ENCODE results near the gene DUSP15.

DUSP15 gene

GRCh38 chr20:31859266-31859997 lies 10.9 kb downstream of the DUSP15 start:
- WGBS: 86% methylated on average over 5 of the region's 5 CpGs
- H2BK5ac ChIP-seq (ENCODE audit: low read depth, low read length, poor library complexity, severe bottlenecking): no peak overlapping the region
- no peak overlapping the region for H3K9ac ChIP-seq (ENCODE audit: low read length)
- peaks cover 95 to 96% of the 10 kb centered on the region in 2 experiments for H3K27me3 ChIP-seq (ENCODE audit: control insufficient read depth in 1 of 2, insufficient read depth in 1 of 2, low read length in 2 of 2)
- H2BK12ac ChIP-seq (ENCODE audit: low read length in 2 of 2): no peak overlapping the region
- H2BK15ac ChIP-seq (ENCODE audit: low read depth, poor library complexity, severe bottlenecking): no peak overlapping the region
- H3K79me1 ChIP-seq (replicated peaks; ENCODE audit: low read length, poor library complexity, severe bottlenecking): no peaks in the 10 kb centered on the region
- H3K4ac ChIP-seq (ENCODE audit: low read depth in 1 of 2, low read length in 2 of 2): no peak overlapping the region
- no peak overlapping the region for H3K18ac ChIP-seq (ENCODE audit: low read depth in 1 of 2, low read length in 2 of 2)
- H3K4me2 ChIP-seq (ENCODE audit: low read length, poor library complexity, severe bottlenecking): no peak overlapping the region
- H2AFZ ChIP-seq (ENCODE audit: low read depth, low read length): no peak overlapping the region
- H3K36me3 ChIP-seq (ENCODE audit: control insufficient read depth in 1 of 2, insufficient read depth in 2 of 2, low read depth in 1 of 2, low read length in 2 of 2): no peaks in the 10 kb centered on the region
- no peaks in the 10 kb centered on the region for H3K9me3 ChIP-seq (ENCODE audit: control insufficient read depth, low read length)
- no peak overlapping the region for H2AK5ac ChIP-seq (ENCODE audit: low read length, severe bottlenecking)
- H3K4me1 ChIP-seq (ENCODE audit: control insufficient read depth, insufficient read depth, low read depth, low read length): peaks cover 15% of the 10 kb centered on the region
- no peak overlapping the region for H2BK120ac ChIP-seq (ENCODE audit: low read depth, low read length)
- H3K23ac ChIP-seq (ENCODE audit: low read length in 2 of 2): no peak overlapping the region
- H4K8ac ChIP-seq (ENCODE audit: low read length): no peak overlapping the region
- no peak overlapping the region for H3K14ac ChIP-seq (ENCODE audit: low read length in 2 of 2)
- no peak overlapping the region for H3K27ac ChIP-seq (ENCODE audit: low read length, poor library complexity, severe bottlenecking)
- no peak overlapping the region for H3K4me3 ChIP-seq (ENCODE audit: insufficient read depth in 1 of 2, low read depth in 1 of 2, low read length in 2 of 2)
- H4K91ac ChIP-seq (ENCODE audit: low read length): no peak overlapping the region
- DNase-seq: no peak

- Histone ChIP-seq H2BK12ac (ENCODE audit: low read length in 2 of 2) (no peak overlapping the region), H3K36me3 (ENCODE audit: control insufficient read depth in 1 of 2, insufficient read depth in 2 of 2, low read depth in 1 of 2, low read length in 2 of 2) (no peaks in the 10 kb centered on the region), H3K4ac (ENCODE audit: low read depth in 1 of 2, low read length in 2 of 2) (no peak overlapping the region), H2AK5ac (ENCODE audit: low read length, severe bottlenecking) (no peak overlapping the region), H3K27me3 (ENCODE audit: control insufficient read depth in 1 of 2, insufficient read depth in 1 of 2, low read length in 2 of 2) (peaks cover 95 to 96% of the 10 kb centered on the region in 2 experiments), H3K18ac (ENCODE audit: low read depth in 1 of 2, low read length in 2 of 2) (no peak overlapping the region), H3K23ac (ENCODE audit: low read length in 2 of 2) (no peak overlapping the region), H2BK120ac (ENCODE audit: low read depth, low read length) (no peak overlapping the region), H3K9ac (ENCODE audit: low read length) (no peak overlapping the region), H3K4me1 (ENCODE audit: control insufficient read depth, insufficient read depth, low read depth, low read length) (peaks cover 15% of the 10 kb centered on the region), H2AFZ (ENCODE audit: low read depth, low read length) (no peak overlapping the region), H3K4me3 (ENCODE audit: insufficient read depth in 1 of 2, low read depth in 1 of 2, low read length in 2 of 2) (no peak overlapping the region), H3K79me1 (replicated peaks; ENCODE audit: low read length, poor library complexity, severe bottlenecking) (no peaks in the 10 kb centered on the region), H4K91ac (ENCODE audit: low read length) (no peak overlapping the region), H2BK5ac (ENCODE audit: low read depth, low read length, poor library complexity, severe bottlenecking) (no peak overlapping the region), H3K4me2 (ENCODE audit: low read length, poor library complexity, severe bottlenecking) (no peak overlapping the region), H4K8ac (ENCODE audit: low read length) (no peak overlapping the region), H2BK15ac (ENCODE audit: low read depth, poor library complexity, severe bottlenecking) (no peak overlapping the region), H3K27ac (ENCODE audit: low read length, poor library complexity, severe bottlenecking) (no peak overlapping the region), H3K9me3 (ENCODE audit: control insufficient read depth, low read length) (no peaks in the 10 kb centered on the region), H3K14ac (ENCODE audit: low read length in 2 of 2) (no peak overlapping the region)
- no peak for DNase-seq
- WGBS: 83% methylated on average over 3 of the region's 3 CpGs
Observed at GRCh38 chr20:31858760-31859083, 11.6 kb downstream of the DUSP15 start.

- Histone ChIP-seq H3K4me1 (ENCODE audit: control insufficient read depth, insufficient read depth, low read depth, low read length) (peaks cover 15% of the 10 kb centered on the region), H3K9me3 (ENCODE audit: control insufficient read depth, low read length) (no peaks in the 10 kb centered on the region), H2BK12ac (ENCODE audit: low read length in 2 of 2) (no peak overlapping the region), H2BK5ac (ENCODE audit: low read depth, low read length, poor library complexity, severe bottlenecking) (no peak overlapping the region), H3K36me3 (ENCODE audit: control insufficient read depth in 1 of 2, insufficient read depth in 2 of 2, low read depth in 1 of 2, low read length in 2 of 2) (no peaks in the 10 kb centered on the region), H3K4me3 (ENCODE audit: insufficient read depth in 1 of 2, low read depth in 1 of 2, low read length in 2 of 2) (no peak overlapping the region), H2AK5ac (ENCODE audit: low read length, severe bottlenecking) (no peak overlapping the region), H3K27ac (ENCODE audit: low read length, poor library complexity, severe bottlenecking) (no peak overlapping the region), H3K23ac (ENCODE audit: low read length in 2 of 2) (peak overlapping the region in 1 of 2 experiments; percentile 2), H2AFZ (ENCODE audit: low read depth, low read length) (no peak overlapping the region), H3K14ac (ENCODE audit: low read length in 2 of 2) (no peak overlapping the region), H3K18ac (ENCODE audit: low read depth in 1 of 2, low read length in 2 of 2) (no peak overlapping the region), H3K4ac (ENCODE audit: low read depth in 1 of 2, low read length in 2 of 2) (no peak overlapping the region), H3K79me1 (replicated peaks; ENCODE audit: low read length, poor library complexity, severe bottlenecking) (no peaks in the 10 kb centered on the region), H2BK15ac (ENCODE audit: low read depth, poor library complexity, severe bottlenecking) (no peak overlapping the region), H4K8ac (ENCODE audit: low read length) (no peak overlapping the region), H4K91ac (ENCODE audit: low read length) (no peak overlapping the region), H3K27me3 (ENCODE audit: control insufficient read depth in 1 of 2, insufficient read depth in 1 of 2, low read length in 2 of 2) (peaks cover 92% of the 10 kb centered on the region in 2 experiments), H2BK120ac (ENCODE audit: low read depth, low read length) (no peak overlapping the region), H3K9ac (ENCODE audit: low read length) (no peak overlapping the region), H3K4me2 (ENCODE audit: low read length, poor library complexity, severe bottlenecking) (no peak overlapping the region)
- 76% methylated on average over 15 of the region's 15 CpGs for WGBS
- DNase-seq: no peak
Observed at GRCh38 chr20:31857861-31858759, 12.2 kb downstream of the DUSP15 start.

DNA sequence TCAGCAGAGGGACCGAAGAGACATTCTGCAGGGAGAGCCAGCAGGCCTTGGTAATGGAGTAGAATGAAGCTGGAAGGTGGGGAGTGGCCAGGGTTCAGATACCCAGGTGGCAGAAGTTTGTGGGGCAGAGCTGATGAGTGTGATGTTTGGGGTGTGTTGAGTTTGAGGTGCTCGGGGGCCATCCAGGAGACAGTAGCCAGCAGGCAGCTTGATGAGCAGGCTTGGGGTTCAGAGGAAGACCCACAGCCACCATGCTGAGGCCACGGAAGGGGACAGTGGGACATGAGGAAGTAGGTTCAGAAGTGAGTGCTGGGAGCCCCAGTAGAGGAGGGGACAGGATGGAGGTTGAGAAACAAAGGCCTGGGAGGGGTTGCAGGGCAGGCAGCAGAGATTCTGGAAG lies 13.8 kb downstream of the DUSP15 start:
- 69% methylated on average over 3 of the region's 3 CpGs for WGBS
- no peak for DNase-seq
- Histone ChIP-seq H2BK12ac (ENCODE audit: low read length in 2 of 2) (no peak overlapping the region), H3K79me1 (replicated peaks; ENCODE audit: low read length, poor library complexity, severe bottlenecking) (no peaks in the 10 kb centered on the region), H3K4ac (ENCODE audit: low read depth in 1 of 2, low read length in 2 of 2) (no peak overlapping the region), H3K4me3 (ENCODE audit: insufficient read depth in 1 of 2, low read depth in 1 of 2, low read length in 2 of 2) (no peak overlapping the region), H2BK5ac (ENCODE audit: low read depth, low read length, poor library complexity, severe bottlenecking) (no peak overlapping the region), H3K14ac (ENCODE audit: low read length in 2 of 2) (no peak overlapping the region), H2BK15ac (ENCODE audit: low read depth, poor library complexity, severe bottlenecking) (no peak overlapping the region), H3K27ac (ENCODE audit: low read length, poor library complexity, severe bottlenecking) (no peak overlapping the region), H3K18ac (ENCODE audit: low read depth in 1 of 2, low read length in 2 of 2) (no peak overlapping the region), H3K36me3 (ENCODE audit: control insufficient read depth in 1 of 2, insufficient read depth in 2 of 2, low read depth in 1 of 2, low read length in 2 of 2) (no peaks in the 10 kb centered on the region), H2BK120ac (ENCODE audit: low read depth, low read length) (no peak overlapping the region), H4K91ac (ENCODE audit: low read length) (no peak overlapping the region), H3K23ac (ENCODE audit: low read length in 2 of 2) (no peak overlapping the region), H3K4me1 (ENCODE audit: control insufficient read depth, insufficient read depth, low read depth, low read length) (peaks cover 11% of the 10 kb centered on the region), H3K4me2 (ENCODE audit: low read length, poor library complexity, severe bottlenecking) (no peak overlapping the region), H3K9me3 (ENCODE audit: control insufficient read depth, low read length) (no peaks in the 10 kb centered on the region), H3K27me3 (ENCODE audit: control insufficient read depth in 1 of 2, insufficient read depth in 1 of 2, low read length in 2 of 2) (peaks cover 80 to 84% of the 10 kb centered on the region in 2 experiments), H2AK5ac (ENCODE audit: low read length, severe bottlenecking) (no peak overlapping the region), H3K9ac (ENCODE audit: low read length) (no peak overlapping the region), H4K8ac (ENCODE audit: low read length) (no peak overlapping the region), H2AFZ (ENCODE audit: low read depth, low read length) (no peak overlapping the region)

All from mesenchymal stem cell (in vitro differentiated cells and primary cell).